H9 (cell line): ENCODE data around the gene PDZK1IP1. TPM values are rescaled to one million over a fixed set of nuclear protein-coding genes. Genes with fewer than 3 reads are reported as not detected.

ENCODE experiments used
- DNase-seq: peaks from one replicate; pipeline ENCODE4 v3.0.0-alpha.2; 2017
- H2AFZ ChIP-seq: one replicate; pipeline ENCODE4 v1.6.1; 2013; ENCODE audit warnings: mild to moderate bottlenecking, low read length, control low read depth, moderate library complexity
- H2AK5ac ChIP-seq: 2 replicates; pipeline ENCODE4 v1.6.1; 2013; ENCODE audit warnings: low read length, control low read depth, mixed read lengths; ENCODE audit not compliant: insufficient read length
- H2BK120ac ChIP-seq: one replicate; pipeline ENCODE4 v1.6.1; 2013; ENCODE audit warnings: low read depth, mild to moderate bottlenecking, low read length, control low read depth, inconsistent platforms; ENCODE audit not compliant: poor library complexity, severe bottlenecking
- H2BK12ac ChIP-seq: 2 replicates; pipeline ENCODE4 v1.6.1; 2013; ENCODE audit warnings: low read length, control low read depth, mixed read lengths, low read depth; ENCODE audit not compliant: insufficient read length
- H2BK15ac ChIP-seq: 2 replicates; pipeline ENCODE4 v1.6.1; 2013; ENCODE audit warnings: low read depth, low read length, control low read depth
- H2BK20ac ChIP-seq: one replicate; pipeline ENCODE4 v1.6.1; 2013; ENCODE audit warnings: low read depth, mild to moderate bottlenecking, low read length, control low read depth, inconsistent platforms; ENCODE audit not compliant: poor library complexity, severe bottlenecking
- H2BK5ac ChIP-seq: 2 replicates; pipeline ENCODE4 v1.6.1; 2013; ENCODE audit warnings: low read length, control low read depth, mixed read lengths; ENCODE audit not compliant: insufficient read length
- H3K14ac ChIP-seq: 2 replicates; pipeline ENCODE4 v1.6.1; 2013; ENCODE audit warnings: low read length, control low read depth; ENCODE audit not compliant: insufficient read depth
- H3K18ac ChIP-seq: 2 replicates; pipeline ENCODE4 v1.6.1; 2013; ENCODE audit warnings: low read depth, mild to moderate bottlenecking, mixed read lengths, low read length, control low read depth; ENCODE audit not compliant: insufficient read length
- H3K23ac ChIP-seq: 2 replicates; pipeline ENCODE4 v1.6.1; 2013; ENCODE audit warnings: low read length, control low read depth, mixed read lengths, low read depth; ENCODE audit not compliant: insufficient read length
- H3K23me2 ChIP-seq: 2 replicates; pipeline ENCODE4 v1.6.1; 2013; ENCODE audit warnings: low read depth, mild to moderate bottlenecking, mixed read lengths, low read length, control low read depth; ENCODE audit not compliant: insufficient read length, poor library complexity, severe bottlenecking
- H3K27ac ChIP-seq: 2 replicates; pipeline ENCODE4 v1.5.1; 2013; ENCODE audit warnings: low read length, control low read depth, mixed read lengths, low read depth; ENCODE audit not compliant: insufficient read length
- H3K27me3 ChIP-seq: 2 replicates; pipeline ENCODE4 v1.6.1; 2013; ENCODE audit warnings: low read length, control low read depth, inconsistent platforms; ENCODE audit not compliant: insufficient read depth
- H3K4ac ChIP-seq: 2 replicates; pipeline ENCODE4 v1.6.1; 2013; ENCODE audit warnings: low read depth, mild to moderate bottlenecking, control low read depth, inconsistent platforms, low read length, moderate library complexity
- H3K4me1 ChIP-seq: 2 replicates; pipeline ENCODE4 v1.6.1; 2013; ENCODE audit warnings: low read length, control low read depth, inconsistent platforms; ENCODE audit not compliant: insufficient read depth
- H3K4me2 ChIP-seq: 2 replicates; pipeline ENCODE4 v1.6.1; 2013; ENCODE audit warnings: low read length, control low read depth, mixed read lengths; ENCODE audit not compliant: insufficient read length, insufficient read depth
- H3K56ac ChIP-seq: 2 replicates; pipeline ENCODE4 v1.6.1; 2013; ENCODE audit warnings: low read depth, mild to moderate bottlenecking, mixed read lengths, low read length, control low read depth; ENCODE audit not compliant: insufficient read length
- H3K79me1 ChIP-seq: 2 replicates; pipeline ENCODE4 v1.6.1; 2013; ENCODE audit warnings: low read depth, mild to moderate bottlenecking, moderate library complexity, low read length, control low read depth, inconsistent platforms; ENCODE audit not compliant: insufficient read depth, poor library complexity, severe bottlenecking
- H3K79me2 ChIP-seq: 2 replicates; pipeline ENCODE4 v1.6.1; 2013; ENCODE audit warnings: low read length, control low read depth, inconsistent platforms; ENCODE audit not compliant: insufficient read depth
- H3K9ac ChIP-seq: 2 replicates; pipeline ENCODE4 v1.6.1; 2013; ENCODE audit warnings: low read length, control low read depth, mixed read lengths; ENCODE audit not compliant: insufficient read length; ENCODE audit errors: extremely low read depth
- H3K9me3 ChIP-seq: one replicate; pipeline ENCODE4 v1.6.1; 2013; ENCODE audit warnings: low read depth, low read length, inconsistent platforms; ENCODE audit not compliant: control insufficient read depth
- H3T11ph ChIP-seq: one replicate; pipeline ENCODE4 v1.6.1; 2013; ENCODE audit warnings: mild to moderate bottlenecking, low read length, control low read depth, inconsistent platforms
- H4K20me1 ChIP-seq: one replicate; pipeline ENCODE4 v1.6.1; 2013; ENCODE audit not compliant: control insufficient read depth, insufficient read length, insufficient read depth
- H4K5ac ChIP-seq: 2 replicates; pipeline ENCODE4 v1.6.1; 2013; ENCODE audit warnings: low read depth, mild to moderate bottlenecking, mixed read lengths, low read length, control low read depth; ENCODE audit not compliant: insufficient read length
- H4K8ac ChIP-seq: replicated peaks from 2 replicates; pipeline ENCODE4 v1.6.1; 2013; ENCODE audit warnings: low read length, control low read depth, mixed read lengths, low read depth; ENCODE audit not compliant: insufficient read length
- H4K91ac ChIP-seq: 2 replicates; pipeline ENCODE4 v1.6.1; 2013; ENCODE audit warnings: low read depth, mild to moderate bottlenecking, moderate library complexity, mixed read lengths, low read length, control low read depth; ENCODE audit not compliant: insufficient read length
- H3K27ac Mint-ChIP-seq, 3 experiments: 2 replicates in 2 of 3; 3 replicates in 1 of 3; pipeline ENCODE4 v1.8.0; 2020 to 2021; ENCODE audit warnings: mixed read lengths in 3 of 3, mild to moderate bottlenecking in 1 of 3, moderate library complexity in 1 of 3
- H3K27me3 Mint-ChIP-seq: 2 replicates; pipeline ENCODE4 v1.8.0; 2021; ENCODE audit warnings: low read depth, mild to moderate bottlenecking, moderate library complexity, mixed read lengths
- H3K36me3 Mint-ChIP-seq, 3 experiments: 2 replicates in 2 of 3; 3 replicates in 1 of 3; pipeline ENCODE4 v1.8.0; 2020 to 2021; ENCODE audit warnings: low read depth in 3 of 3, mixed read lengths in 3 of 3; ENCODE audit not compliant: insufficient read depth in 1 of 3
- H3K4me1 Mint-ChIP-seq, 2 experiments: 2 replicates each; pipeline ENCODE4 v1.8.0; 2020; ENCODE audit warnings: mixed read lengths in 2 of 2
- H3K4me3 Mint-ChIP-seq, 2 experiments: 2 replicates in 1 of 2; 3 replicates in 1 of 2; pipeline ENCODE4 v1.8.0; 2020 to 2021; ENCODE audit warnings: mild to moderate bottlenecking in 2 of 2, mixed read lengths in 2 of 2, moderate library complexity in 1 of 2
- H3K9me3 Mint-ChIP-seq, 2 experiments: 2 replicates in 1 of 2; 3 replicates in 1 of 2; pipeline ENCODE4 v1.8.0; 2020; ENCODE audit warnings: mild to moderate bottlenecking in 2 of 2, mixed read lengths in 2 of 2, moderate library complexity in 1 of 2
- WGBS: extraction: QIAGEN DNeasy Blood & Tissue Kit; methylation state at CpG from one replicate; pipeline ENCODE4 v1.1.7; 2013; ENCODE audit warnings: missing lambda C conversion rate, low lambda C conversion rate, mixed read lengths; ENCODE audit not compliant: insufficient read length; ENCODE audit errors: extremely low coverage; 5-methylcytosine and 5-hydroxymethylcytosine counted together
- total RNA-seq: library from RNA; stranded (reverse); gene quantifications from 2 replicates; pipeline ENCODE4 v1.2.1, GENCODE V29; 2021
- TF ChIP-seq, protein P1 (sequence below): fragments of 200-600 bp; sonication (generic); conservative IDR thresholded peaks from 3 replicates; pipeline ENCODE4 v1.8.0; 2021; ENCODE audit warnings: antibody characterized with exemption, mild to moderate bottlenecking

PDZK1IP1 gene
- total RNA-seq, 1 experiment from 2014 or later = not detected

DNA sequence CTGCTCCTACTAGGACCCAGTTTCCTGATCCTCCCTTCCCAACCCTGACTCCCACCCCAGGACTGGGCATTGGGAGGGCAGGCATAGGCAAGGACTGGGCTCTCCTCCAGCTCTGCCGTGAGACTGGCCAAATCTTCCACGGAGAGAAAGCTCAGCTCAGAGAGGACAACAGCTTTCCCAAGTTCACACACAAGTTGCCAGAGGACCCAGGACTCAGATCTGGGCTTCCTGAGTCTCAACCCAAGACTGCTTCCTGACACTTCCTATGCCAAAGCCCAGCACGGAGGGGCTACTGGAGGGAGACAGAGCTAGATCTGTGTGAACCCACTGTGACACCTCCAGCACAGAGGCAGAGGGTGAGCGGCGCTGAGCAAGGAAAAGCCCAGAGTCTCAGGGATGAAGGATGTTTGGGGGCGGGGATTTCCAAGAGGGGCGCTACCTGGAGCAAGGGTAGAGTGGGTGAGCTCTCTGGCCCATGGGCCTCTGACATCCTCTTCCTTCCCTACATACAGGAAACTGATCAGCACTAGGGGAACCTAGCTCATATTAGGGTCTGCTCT lies 7.1 kb downstream of the PDZK1IP1 start:
- H3K4me2 ChIP-seq = no peak overlapping the region
- no peak for DNase-seq
- no peak overlapping the region for H2BK5ac ChIP-seq
- Mint-ChIP-seq H3K9me3 (peaks cover 5 to 10% of the 10 kb centered on the region in 2 experiments; a peak in 2 of 5 replicates), H3K36me3 (0 out of 7 replicates have a peak, but pooled peaks cover 0 to 3% (median 0%) of the 10 kb centered on the region in 3 experiments), H3K4me3 (no peak overlapping the region), H3K27ac (peak overlapping the region in 1 of 3 experiments; percentile 52; a peak in 1 of 7 replicates), H3K4me1 (peaks cover 16 to 18% of the 10 kb centered on the region in 2 experiments), H3K27me3 (peaks cover 71% of the 10 kb centered on the region)
- H2AFZ ChIP-seq = no peak overlapping the region
- H2BK120ac ChIP-seq = no peak overlapping the region
- H4K5ac ChIP-seq = no peak overlapping the region
- H3K23me2 ChIP-seq = peaks cover 8% of the 10 kb centered on the region
- no peak overlapping the region for H3K9ac ChIP-seq
- H4K8ac ChIP-seq = no peak overlapping the region
- no peak overlapping the region for H2BK20ac ChIP-seq
- 0 out of 2 replicates have a peak, but pooled peaks cover 2% of the 10 kb centered on the region for H3K4me1 ChIP-seq
- no peaks in the 10 kb centered on the region for H3K79me1 ChIP-seq
- peaks cover 4% of the 10 kb centered on the region; the same call in 1 of the 2 replicates for H3K27me3 ChIP-seq
- WGBS = no CpG with 5 or more reads among the region's 7 CpGs
- H4K20me1 ChIP-seq = no peaks in the 10 kb centered on the region
- H2BK12ac ChIP-seq = no peak overlapping the region
- H3K4ac ChIP-seq = no peak overlapping the region
- H3K79me2 ChIP-seq = no peaks in the 10 kb centered on the region
- H2BK15ac ChIP-seq = no peak overlapping the region
- H3K23ac ChIP-seq = no peak overlapping the region
- no peak overlapping the region for H3K18ac ChIP-seq
- no peak overlapping the region for H4K91ac ChIP-seq
- no peak overlapping the region for H3T11ph ChIP-seq
- H3K14ac ChIP-seq = no peak overlapping the region
- H3K56ac ChIP-seq = no peak overlapping the region
- H3K27ac ChIP-seq = no peak overlapping the region
- H3K9me3 ChIP-seq = no peaks in the 10 kb centered on the region
- H2AK5ac ChIP-seq = no peak overlapping the region
- TF ChIP-seq, protein P1, sequence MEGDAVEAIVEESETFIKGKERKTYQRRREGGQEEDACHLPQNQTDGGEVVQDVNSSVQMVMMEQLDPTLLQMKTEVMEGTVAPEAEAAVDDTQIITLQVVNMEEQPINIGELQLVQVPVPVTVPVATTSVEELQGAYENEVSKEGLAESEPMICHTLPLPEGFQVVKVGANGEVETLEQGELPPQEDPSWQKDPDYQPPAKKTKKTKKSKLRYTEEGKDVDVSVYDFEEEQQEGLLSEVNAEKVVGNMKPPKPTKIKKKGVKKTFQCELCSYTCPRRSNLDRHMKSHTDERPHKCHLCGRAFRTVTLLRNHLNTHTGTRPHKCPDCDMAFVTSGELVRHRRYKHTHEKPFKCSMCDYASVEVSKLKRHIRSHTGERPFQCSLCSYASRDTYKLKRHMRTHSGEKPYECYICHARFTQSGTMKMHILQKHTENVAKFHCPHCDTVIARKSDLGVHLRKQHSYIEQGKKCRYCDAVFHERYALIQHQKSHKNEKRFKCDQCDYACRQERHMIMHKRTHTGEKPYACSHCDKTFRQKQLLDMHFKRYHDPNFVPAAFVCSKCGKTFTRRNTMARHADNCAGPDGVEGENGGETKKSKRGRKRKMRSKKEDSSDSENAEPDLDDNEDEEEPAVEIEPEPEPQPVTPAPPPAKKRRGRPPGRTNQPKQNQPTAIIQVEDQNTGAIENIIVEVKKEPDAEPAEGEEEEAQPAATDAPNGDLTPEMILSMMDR = no peak
